Activated CD8-positive, alpha-beta T cell treated with anti-CD3 and anti-CD28 coated beads for 36 hours (primary cell): ENCODE results near the gene GSTM5. TPM values are rescaled to one million over a fixed set of nuclear protein-coding genes. Genes with fewer than 3 reads are reported as not detected.
"Not testable (repeated sequence)": the region's sequence is repeated elsewhere in the genome, so short reads cannot be mapped to it uniquely, and the experiment has no call there.

Source experiments
- ATAC-seq: fragments of 200-7000 bp; cut with Tn5 transposase; one replicate; pipeline ENCODE4 v1.10.0; 2021; ENCODE audit warnings: mild to moderate bottlenecking, moderate library complexity
- CTCF ChIA-PET: fragments of 350-600 bp; sonication (Branson Sonifier 250); formaldehyde crosslinking; loops from one replicate; lab custom pipeline; 2021; ENCODE audit warnings: antibody characterized with exemption; lab: Charles Lee
- POLR2A ChIA-PET: fragments of 350-600 bp; sonication (Branson Sonifier 250); formaldehyde crosslinking; loops from one replicate; lab custom pipeline; 2021; ENCODE audit warnings: antibody characterized with exemption; lab: Charles Lee
- DNase-seq: peaks from one replicate; pipeline ENCODE4 v3.0.0-alpha.2; 2020
- H3K27ac Mint-ChIP-seq: one replicate; pipeline ENCODE4 v1.8.0; 2021; ENCODE audit warnings: mild to moderate bottlenecking, mixed read lengths
- H3K27me3 Mint-ChIP-seq: one replicate; pipeline ENCODE4 v1.8.0; 2021; ENCODE audit warnings: mixed read lengths
- H3K36me3 Mint-ChIP-seq: one replicate; pipeline ENCODE4 v1.8.0; 2021; ENCODE audit warnings: low read depth, mixed read lengths
- H3K4me1 Mint-ChIP-seq: one replicate; pipeline ENCODE4 v1.8.0; 2021; ENCODE audit warnings: low read depth, mixed read lengths
- H3K4me3 Mint-ChIP-seq: one replicate; pipeline ENCODE4 v1.8.0; 2021; ENCODE audit warnings: mild to moderate bottlenecking, moderate library complexity, mixed read lengths
- H3K9me3 Mint-ChIP-seq: one replicate; pipeline ENCODE4 v1.8.0; 2021; ENCODE audit warnings: mixed read lengths
- CTCF ChIP-seq: fragments of 200-600 bp; IDR thresholded peaks from one replicate; pipeline ENCODE4 v1.8.0; 2022; ENCODE audit warnings: antibody characterized with exemption, mild to moderate bottlenecking
- intact Hi-C: fragments of 100-400 bp; cut with micrococcal nuclease; formaldehyde crosslinking; loops from one replicate; pipeline ENCODE4 v1.10.0; 2022
- total RNA-seq, 2 experiments: library from RNA; stranded (reverse); gene quantifications; one replicate each; pipeline ENCODE4 v1.2.3, GENCODE V29; 2021

Gene GSTM5
- total RNA-seq, 2 experiments from 2014 or later: 0.49 to 0.50 TPM

- CTCF ChIA-PET: interaction anchor here (1.4 kb wide), 1 partner anchor 115 kb away, joined by 3 read pairs; no protein-coding TSS in a partner anchor
- DNase-seq: no peak
- no peak overlapping the region for H3K4me3 Mint-ChIP-seq
- H3K27ac Mint-ChIP-seq: no peak overlapping the region
- no peaks in the 10 kb centered on the region for H3K9me3 Mint-ChIP-seq
- no peaks in the 10 kb centered on the region for H3K36me3 Mint-ChIP-seq
- no peak for ATAC-seq
- peaks cover 12% of the 10 kb centered on the region for H3K27me3 Mint-ChIP-seq
- intact Hi-C loops: no loop called here
- no peak for TF ChIP-seq CTCF
- POLR2A ChIA-PET: interaction anchor here (1.2 kb wide), 1 partner anchor 11 kb away, joined by 3 read pairs; no protein-coding TSS in a partner anchor
- H3K4me1 Mint-ChIP-seq: no peaks in the 10 kb centered on the region
Measured at GRCh38 chr1:109750920-109751319, 38.9 kb downstream of the GSTM5 start.

GRCh38 chr1:109751531-109752260, 39.6 kb downstream of the GSTM5 start:
- no peak for TF ChIP-seq CTCF
- DNase-seq (no peak), ATAC-seq (no peak)
- Mint-ChIP-seq H3K9me3 (no peaks in the 10 kb centered on the region), H3K27me3 (peaks cover 10% of the 10 kb centered on the region), H3K27ac (no peak overlapping the region), H3K4me1 (no peaks in the 10 kb centered on the region), H3K36me3 (no peaks in the 10 kb centered on the region), H3K4me3 (no peak overlapping the region)
- intact Hi-C loops: no loop called here
- POLR2A ChIA-PET: no interaction called here
- CTCF ChIA-PET: no interaction called here

- CTCF ChIA-PET: interaction anchor here (1.6 to 2.9 kb wide), 3 partner anchors 114 to 257 kb away, joined by 3 to 15 read pairs (median 10); partner anchors contain the start of gene AHCYL1
- no peaks in the 10 kb centered on the region for H3K36me3 Mint-ChIP-seq
- DNase-seq: no peak
- H3K27ac Mint-ChIP-seq: no peak overlapping the region
- ATAC-seq: no peak
- no peaks in the 10 kb centered on the region for H3K9me3 Mint-ChIP-seq
- POLR2A ChIA-PET: no interaction called here
- no peak overlapping the region for H3K4me3 Mint-ChIP-seq
- H3K4me1 Mint-ChIP-seq: no peaks in the 10 kb centered on the region
- intact Hi-C loops: no loop called here
- no peaks in the 10 kb centered on the region for H3K27me3 Mint-ChIP-seq
- TF ChIP-seq CTCF: no peak
Measured at GRCh38 chr1:109754738-109755137, 42.7 kb downstream of the GSTM5 start.

GRCh38 chr1:109756325-109756724, 44.3 kb downstream of the GSTM5 start:
- H3K4me1 Mint-ChIP-seq, POLR2A ChIA-PET, DNase-seq, H3K9me3 Mint-ChIP-seq, H3K4me3 Mint-ChIP-seq, H3K36me3 Mint-ChIP-seq, intact Hi-C loops, H3K27ac Mint-ChIP-seq, ATAC-seq, H3K27me3 Mint-ChIP-seq: not testable (repeated sequence)
- CTCF ChIA-PET: interaction anchor here (0.9 to 1.2 kb wide), 2 partner anchors 113 to 229 kb away, joined by 3 read pairs; partner anchors contain the start of gene AHCYL1

GRCh38 chr1:109756848-109757521, 44.9 kb downstream of the GSTM5 start:
- intact Hi-C loops: no loop called here
- CTCF ChIA-PET: interaction anchor here (1.2 to 1.4 kb wide), 2 partner anchors 113 to 117 kb away, joined by 3 to 5 read pairs; no protein-coding TSS in a partner anchor
- H3K27ac Mint-ChIP-seq: no peak overlapping the region
- H3K9me3 Mint-ChIP-seq: no peaks in the 10 kb centered on the region
- H3K36me3 Mint-ChIP-seq: no peaks in the 10 kb centered on the region
- no peaks in the 10 kb centered on the region for H3K4me1 Mint-ChIP-seq
- no peak for TF ChIP-seq CTCF
- DNase-seq (no peak), ATAC-seq (no peak)
- no peak overlapping the region for H3K4me3 Mint-ChIP-seq
- POLR2A ChIA-PET: no interaction called here
- H3K27me3 Mint-ChIP-seq: no peaks in the 10 kb centered on the region
